Measurements from ENCODE around the gene CYSLTR2.

DNA sequence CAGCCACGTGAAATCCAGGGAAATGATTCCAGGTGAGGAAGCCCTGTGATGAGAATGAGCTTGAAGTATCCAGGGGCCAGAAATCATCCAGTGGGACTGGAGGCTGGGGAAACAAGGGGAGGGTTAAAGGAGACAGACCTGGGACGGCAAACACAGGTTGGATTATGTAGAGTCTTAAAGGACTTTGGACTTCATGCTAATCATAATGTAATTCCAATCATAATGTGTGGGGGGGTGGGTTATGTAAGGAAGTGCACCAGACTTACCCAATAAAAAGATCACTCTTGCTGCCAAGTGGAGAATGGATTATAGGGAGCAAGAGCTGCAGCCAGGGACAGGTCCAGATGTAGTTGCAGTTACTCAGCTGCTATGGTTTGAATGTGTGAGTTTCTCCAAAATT lies 16.1 kb upstream of the CYSLTR2 start:
- no peak for TF ChIP-seq ZFX (CRISPR knock-in tag; IDR thresholded peaks at IDR 0.05)
- no peak for TF ChIP-seq ZNF274 (IDR thresholded peaks at IDR 0.05; ENCODE audit: borderline replicate concordance, low read depth, low read length)
- TF ChIP-seq, protein P1, sequence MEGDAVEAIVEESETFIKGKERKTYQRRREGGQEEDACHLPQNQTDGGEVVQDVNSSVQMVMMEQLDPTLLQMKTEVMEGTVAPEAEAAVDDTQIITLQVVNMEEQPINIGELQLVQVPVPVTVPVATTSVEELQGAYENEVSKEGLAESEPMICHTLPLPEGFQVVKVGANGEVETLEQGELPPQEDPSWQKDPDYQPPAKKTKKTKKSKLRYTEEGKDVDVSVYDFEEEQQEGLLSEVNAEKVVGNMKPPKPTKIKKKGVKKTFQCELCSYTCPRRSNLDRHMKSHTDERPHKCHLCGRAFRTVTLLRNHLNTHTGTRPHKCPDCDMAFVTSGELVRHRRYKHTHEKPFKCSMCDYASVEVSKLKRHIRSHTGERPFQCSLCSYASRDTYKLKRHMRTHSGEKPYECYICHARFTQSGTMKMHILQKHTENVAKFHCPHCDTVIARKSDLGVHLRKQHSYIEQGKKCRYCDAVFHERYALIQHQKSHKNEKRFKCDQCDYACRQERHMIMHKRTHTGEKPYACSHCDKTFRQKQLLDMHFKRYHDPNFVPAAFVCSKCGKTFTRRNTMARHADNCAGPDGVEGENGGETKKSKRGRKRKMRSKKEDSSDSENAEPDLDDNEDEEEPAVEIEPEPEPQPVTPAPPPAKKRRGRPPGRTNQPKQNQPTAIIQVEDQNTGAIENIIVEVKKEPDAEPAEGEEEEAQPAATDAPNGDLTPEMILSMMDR (IDR thresholded peaks at IDR 0.05 in 2 of 3, conservative IDR thresholded peaks at IDR 0.05 in 1 of 3; ENCODE audit: insufficient read depth in 2 of 3, low read depth in 1 of 3, low read length in 3 of 3), result no peak
- no peak for TF ChIP-seq SP2 (IDR thresholded peaks at IDR 0.05; ENCODE audit: extremely low read depth, low read depth, low read length, poor library complexity, severe bottlenecking)
- TF ChIP-seq FOXA1 (IDR thresholded peaks at IDR 0.05; ENCODE audit: borderline replicate concordance), result no peak
- TF ChIP-seq KLF13 (tag; IDR thresholded peaks at IDR 0.05; ENCODE audit: borderline replicate concordance, low read depth), result no peak
- no peak for TF ChIP-seq HCFC1 (IDR thresholded peaks at IDR 0.05; ENCODE audit: low read depth, low read length)

Measured in K562 (cell line).